NCI-H345 (cell line): ENCODE data around the gene CMIP.
"Not testable (repeated sequence)": the region's sequence is repeated elsewhere in the genome, so short reads cannot be mapped to it uniquely, and the experiment has no call there.

Source experiments
- DNase-seq: peaks from one replicate; lab custom pipeline; 2025; lab: John Stamatoyannopoulos, UW

Gene CMIP

DNA sequence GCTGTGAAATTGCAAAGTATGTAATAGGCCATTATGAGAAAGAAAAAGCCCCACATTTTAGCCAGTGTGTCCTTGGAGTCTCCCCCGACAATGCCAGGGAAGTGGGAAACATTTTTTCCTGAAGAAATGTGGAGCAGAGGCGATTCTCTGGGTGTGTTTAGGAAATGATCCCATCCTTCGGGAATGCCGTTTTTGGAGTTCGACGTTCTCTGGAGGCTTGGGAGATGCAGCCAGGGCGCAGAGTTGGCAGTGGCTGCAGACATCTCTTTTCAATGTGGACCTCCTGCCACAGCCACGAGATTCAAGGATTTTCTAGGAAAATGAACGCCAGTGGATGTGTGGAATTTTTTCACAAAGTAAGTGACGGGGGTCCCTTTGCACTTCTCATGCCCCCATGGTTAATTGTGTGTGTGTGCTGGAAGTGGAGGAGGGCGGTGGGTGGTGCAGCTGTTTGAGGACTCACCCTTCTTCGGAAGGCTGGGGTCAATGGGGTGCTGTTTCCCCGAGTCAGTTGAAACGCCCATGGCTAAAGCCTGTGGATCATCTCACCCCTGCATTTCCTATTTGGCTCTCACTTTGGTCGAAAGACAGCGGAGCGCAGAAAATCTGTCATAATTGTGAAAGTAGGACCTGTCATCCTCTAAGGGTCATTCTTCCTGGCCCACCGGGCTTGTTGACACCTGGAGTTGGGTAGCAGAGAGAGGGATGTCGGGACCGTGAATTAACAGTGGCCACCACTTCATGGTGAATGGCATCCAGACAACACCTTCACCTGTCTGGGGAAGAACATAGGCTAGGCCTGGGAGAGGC lies 73.2 kb downstream of the CMIP start:
- no peak for DNase-seq

DNA sequence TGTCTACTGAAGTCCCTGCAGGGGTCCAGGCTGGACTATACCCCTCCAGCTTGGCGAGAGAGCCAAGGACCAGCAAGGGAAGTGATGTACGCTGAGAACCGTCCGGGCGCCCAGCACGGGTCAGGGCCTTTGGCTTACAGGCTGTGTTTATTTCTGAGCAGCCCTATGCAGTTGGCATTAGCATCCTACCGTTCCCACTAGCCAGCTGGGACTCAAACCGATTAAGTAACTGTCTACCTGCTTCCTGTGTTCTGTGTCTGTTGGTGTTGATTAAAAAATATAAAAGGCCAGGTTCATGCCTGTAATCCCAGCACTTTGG lies 73.8 kb downstream of the CMIP start:
- no peak for DNase-seq

GRCh38 chr16:81519301-81520150 lies 74.9 kb downstream of the CMIP start:
- DNase-seq: no peak

GRCh38 chr16:81520151-81520470 lies 75.5 kb downstream of the CMIP start:
- no peak for DNase-seq

DNA sequence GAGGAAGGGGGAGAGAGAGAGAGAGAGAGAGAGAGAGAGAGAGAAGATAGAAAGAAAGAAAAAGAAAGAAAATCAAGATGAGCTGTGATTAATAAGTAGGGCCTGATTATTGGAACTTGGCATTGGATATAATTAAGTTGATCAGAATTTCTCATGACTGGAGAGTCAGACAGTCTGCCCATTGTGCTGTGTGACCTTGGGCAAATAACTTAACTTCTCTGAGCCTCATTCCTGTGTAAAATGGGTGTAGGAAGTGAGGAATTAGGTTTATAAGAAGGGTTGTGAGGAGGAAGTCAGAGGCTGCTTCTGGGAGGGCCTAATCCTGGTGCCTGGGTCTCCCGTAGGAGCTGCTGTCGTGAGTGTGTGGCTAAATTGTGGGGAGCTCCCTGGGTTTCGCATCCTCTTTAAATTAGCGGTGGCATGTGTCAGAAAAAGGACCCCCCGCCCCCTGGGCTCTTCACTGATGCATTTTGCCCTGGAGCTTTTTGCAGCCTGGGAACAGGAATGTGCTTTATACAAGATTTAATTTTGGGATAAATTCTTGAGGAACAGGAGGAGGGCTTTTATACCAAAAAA lies 76.0 kb downstream of the CMIP start:
- DNase-seq: no peak

GRCh38 chr16:81521141-81521626 lies 76.6 kb downstream of the CMIP start:
- DNase-seq: no peak

- DNase-seq: no peak
Observed at GRCh38 chr16:81522108-81522701, 77.6 kb downstream of the CMIP start.

DNA sequence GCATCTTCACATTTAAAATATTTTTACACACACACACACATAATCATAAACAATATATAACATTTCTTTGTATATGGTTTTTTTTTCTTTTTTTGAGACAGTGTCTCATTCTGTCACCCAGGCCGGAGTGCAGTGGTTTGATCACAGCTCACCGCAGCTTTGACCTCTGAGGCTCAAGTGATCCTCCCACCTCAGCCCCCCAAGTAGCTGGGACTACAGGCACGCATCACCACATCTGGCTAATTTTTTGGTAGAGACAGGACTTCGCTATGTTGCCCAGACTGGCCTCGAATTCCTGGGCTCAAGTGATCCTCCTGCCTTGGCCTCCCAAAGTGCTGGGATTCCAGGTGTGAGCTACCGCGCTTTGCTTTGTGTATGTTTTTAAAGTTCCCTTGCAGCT lies 78.2 kb downstream of the CMIP start:
- not testable (repeated sequence) for DNase-seq

- no peak for DNase-seq
Observed at GRCh38 chr16:81523387-81524115, 78.9 kb downstream of the CMIP start.

DNA sequence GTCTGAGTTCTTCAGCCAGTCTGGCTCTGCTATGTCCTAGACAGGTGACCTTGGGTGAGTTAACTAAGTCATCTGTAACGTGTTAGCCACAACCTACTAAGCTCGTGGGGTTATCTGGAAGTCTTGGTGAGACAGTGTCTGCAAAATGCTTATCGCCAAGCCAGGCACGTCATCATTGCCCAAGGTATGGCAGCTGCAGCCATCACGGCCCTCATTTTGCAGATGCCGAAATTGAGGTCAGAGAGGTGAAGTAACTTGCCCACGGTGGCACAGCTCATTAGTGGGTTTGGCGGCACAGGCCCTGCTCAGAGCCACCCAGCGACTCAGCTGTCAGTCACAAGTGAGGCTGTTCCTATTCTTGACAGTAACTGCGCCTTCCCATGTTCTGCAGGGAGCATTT lies 79.8 kb downstream of the CMIP start:
- no peak for DNase-seq

GRCh38 chr16:81524885-81525284 lies 80.3 kb downstream of the CMIP start:
- not testable (repeated sequence) for DNase-seq

DNA sequence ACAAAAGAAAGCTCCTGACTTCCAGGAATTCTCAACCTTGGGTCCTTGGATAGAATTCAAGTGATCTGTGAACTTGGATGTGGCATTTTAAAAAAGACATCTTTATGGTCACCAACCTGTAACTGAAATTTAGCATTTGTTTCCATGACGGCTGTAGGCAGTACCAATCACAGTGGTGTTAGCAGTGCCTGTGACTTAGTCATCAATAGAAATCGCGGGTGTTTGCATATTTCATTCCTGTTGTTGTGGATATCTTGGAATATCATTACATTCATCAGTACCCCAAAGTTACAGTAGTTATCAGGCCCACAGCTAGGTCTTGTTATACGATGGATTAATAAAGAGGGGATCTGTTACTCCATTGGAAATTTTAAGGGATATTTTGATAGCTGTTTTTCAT lies 81.6 kb downstream of the CMIP start:
- DNase-seq: no peak

GRCh38 chr16:81526935-81527334 lies 82.3 kb downstream of the CMIP start:
- DNase-seq: no peak

DNA sequence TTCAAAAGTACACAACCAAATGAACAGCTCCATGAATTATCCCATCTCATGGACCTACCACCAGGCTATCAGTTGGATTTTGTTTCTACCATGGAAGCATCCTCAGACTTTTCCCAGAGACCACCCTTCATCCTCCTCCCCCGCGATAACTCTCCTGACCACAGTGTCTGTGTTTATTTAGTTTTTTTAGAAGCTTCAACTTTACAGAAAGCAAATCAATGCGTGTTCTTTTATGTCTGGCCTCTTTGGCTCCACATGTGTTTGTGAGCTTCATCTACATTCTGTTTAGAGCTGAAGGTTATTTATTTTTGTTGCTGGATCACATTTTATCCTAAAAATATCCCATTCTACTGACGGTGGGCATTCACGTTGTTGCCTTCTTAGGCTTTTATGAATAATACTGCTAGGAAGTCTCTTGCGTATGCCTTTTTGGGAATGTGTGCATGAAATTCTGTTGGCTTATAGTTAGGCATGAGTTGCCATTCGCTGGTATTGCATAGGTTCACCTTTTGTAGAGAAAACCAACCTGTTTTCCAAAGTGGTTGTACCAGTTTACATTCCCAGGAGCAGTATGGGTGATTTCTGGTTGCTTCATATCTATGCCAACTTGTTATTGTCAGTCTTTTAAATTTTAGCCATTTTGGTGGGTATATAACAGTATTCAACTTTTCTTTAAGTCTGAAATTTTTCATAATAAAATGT lies 83.0 kb downstream of the CMIP start:
- no peak for DNase-seq

DNA sequence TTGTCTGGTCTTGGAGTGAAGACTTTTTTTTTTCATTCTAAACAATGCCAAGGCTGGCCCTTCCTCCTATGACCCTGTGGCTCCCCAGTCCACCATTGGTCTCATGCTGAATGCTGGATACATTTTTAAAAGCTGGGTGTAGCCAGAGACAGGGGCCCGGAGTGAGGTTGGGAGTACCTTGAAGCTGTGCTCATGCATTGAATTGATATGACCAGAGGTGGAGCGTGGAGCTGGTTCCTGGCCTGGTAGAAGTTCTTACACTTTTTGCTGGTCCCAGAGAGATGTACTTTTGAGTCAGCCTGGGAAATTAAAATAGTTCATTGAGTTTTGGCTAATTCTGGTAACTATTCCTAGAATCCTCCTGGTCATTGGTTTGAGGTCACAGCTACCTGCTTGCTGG lies 83.6 kb downstream of the CMIP start:
- no peak for DNase-seq

DNA sequence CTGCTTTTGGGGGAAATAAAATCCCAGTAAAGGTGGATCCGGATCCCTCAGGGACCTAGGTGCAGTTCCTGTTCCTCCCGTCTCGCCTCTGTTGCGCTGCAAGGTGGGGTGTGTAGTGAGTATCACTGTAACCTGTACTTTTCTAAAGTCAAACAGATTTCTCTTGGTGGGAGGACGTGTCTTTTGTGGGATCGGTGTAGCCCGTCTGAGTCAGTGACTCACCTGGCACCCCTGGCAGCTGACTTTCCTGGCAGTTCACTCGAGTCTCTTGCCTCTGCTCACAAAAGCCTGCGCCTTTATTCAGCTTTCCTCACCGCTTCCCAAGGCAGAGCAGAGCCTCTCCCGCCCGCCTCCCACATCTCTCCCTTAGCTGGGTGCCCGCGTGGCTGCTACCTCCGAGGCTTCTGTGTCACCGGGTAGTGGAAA lies 85.7 kb downstream of the CMIP start:
- no peak for DNase-seq

- no peak for DNase-seq
Observed at GRCh38 chr16:81530814-81531213, 86.2 kb downstream of the CMIP start.

GRCh38 chr16:81531419-81531821 lies 86.8 kb downstream of the CMIP start:
- no peak for DNase-seq

DNA sequence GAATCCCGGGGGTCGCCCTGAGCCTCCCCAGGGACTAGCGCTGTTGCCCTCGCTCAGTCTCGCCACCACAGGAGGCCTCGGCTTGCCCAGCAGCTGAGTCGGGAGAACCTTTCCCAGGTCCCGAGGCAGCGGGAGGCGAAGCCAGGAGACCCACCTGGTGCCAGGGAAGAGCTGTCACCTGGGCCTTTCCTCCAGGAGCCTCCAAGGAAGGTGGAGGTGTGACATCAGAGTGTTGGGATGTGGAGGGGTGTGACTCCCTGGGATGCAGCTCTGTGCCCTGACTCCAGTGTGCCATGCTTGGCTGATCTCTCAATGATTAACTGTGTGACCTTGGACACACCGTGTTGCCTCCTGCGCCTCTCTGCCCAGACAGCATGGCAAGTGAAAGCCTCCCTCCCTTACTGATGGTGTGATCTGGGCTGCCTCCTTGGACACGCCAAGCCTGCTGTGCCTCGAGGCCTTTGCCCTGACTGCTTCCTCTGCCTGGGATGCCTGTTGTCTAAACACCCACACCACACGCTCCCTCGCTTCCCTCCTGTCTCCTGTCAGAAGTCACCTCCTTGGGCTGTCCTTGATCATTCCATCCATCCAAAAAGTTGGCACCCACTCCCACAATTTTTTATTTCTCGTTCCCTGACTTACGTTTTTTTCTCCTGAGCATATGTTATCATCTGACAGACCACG lies 88.0 kb downstream of the CMIP start:
- DNase-seq: no peak

DNA sequence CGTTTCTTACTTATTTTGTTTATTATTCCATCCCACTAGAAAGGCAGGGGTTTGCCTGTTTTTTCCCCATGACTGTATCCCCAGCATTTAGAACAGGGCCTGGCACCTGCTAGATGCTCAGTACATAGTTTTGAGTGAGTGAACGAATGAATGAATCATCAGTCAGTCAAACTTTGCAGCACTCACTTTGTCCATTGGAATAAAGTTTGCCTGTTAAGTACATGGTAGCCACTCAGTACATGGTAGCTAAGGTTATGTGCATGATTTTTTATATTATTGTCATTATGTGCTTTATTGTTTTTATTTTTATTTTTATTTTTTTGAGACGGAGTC lies 88.5 kb downstream of the CMIP start:
- DNase-seq: no peak
